Fibroblast of skin of left biceps (primary cell): Measurements from ENCODE around the gene ZMAT5.

Experiments
- DNase-seq, 2 experiments: peaks; one replicate each; pipeline ENCODE4 v3.0.0-alpha.2; 2013; ENCODE audit warnings: low read depth in 2 of 2

Gene ZMAT5

GRCh38 chr22:29684244-29684643 is 82.6 kb downstream of the ZMAT5 start:
- DNase-seq, result no peak

GRCh38 chr22:29683536-29683935 is 83.3 kb downstream of the ZMAT5 start:
- DNase-seq, result no peak
